Measurements from ENCODE around the gene PISD.

The PISD gene

GRCh38 chr22:31603574-31603973 is 58.4 kb downstream of the PISD start:
- H4K20me1 ChIP-seq (ENCODE audit: low read depth, low read length), result no peaks in the 10 kb centered on the region
- no peaks in the 10 kb centered on the region for H3K9me3 ChIP-seq (ENCODE audit: insufficient read depth, low read length)
- peaks cover 4% of the 10 kb centered on the region; the same call in 1 of the 2 replicates for H3K36me3 ChIP-seq (ENCODE audit: low read length)
- no peaks in the 10 kb centered on the region for H3K9me2 ChIP-seq (replicated peaks; ENCODE audit: insufficient read depth, low read length)
- no peak overlapping the region for H3K4me3 ChIP-seq (ENCODE audit: insufficient read depth, low read length, poor library complexity, severe bottlenecking)
- H3K79me2 ChIP-seq (ENCODE audit: insufficient read depth, low read length), result no peaks in the 10 kb centered on the region
- H3K27ac ChIP-seq (ENCODE audit: low read depth, low read length), result no peak overlapping the region
- no peak overlapping the region for H2AFZ ChIP-seq (ENCODE audit: low read depth, low read length, severe bottlenecking)
- TF ChIP-seq EZH2phosphoT487 (conservative IDR thresholded peaks at IDR 0.05; ENCODE audit: low read length) (no peak), CTCF (IDR thresholded peaks at IDR 0.05; ENCODE audit: insufficient read depth, low read length, poor library complexity, severe bottlenecking) (no peak)
- no peak overlapping the region for H3K9ac ChIP-seq (ENCODE audit: low read length)
- H3F3A ChIP-seq (ENCODE audit: insufficient read depth), result no peaks in the 10 kb centered on the region
- no peak overlapping the region for H3K4me2 ChIP-seq (ENCODE audit: low read depth, low read length, poor library complexity, severe bottlenecking)
- H3K27me3 ChIP-seq (ENCODE audit: low read length), result no peaks in the 10 kb centered on the region

GRCh38 chr22:31603081-31603525 is 58.9 kb downstream of the PISD start:
- Histone ChIP-seq H3K4me3 (ENCODE audit: insufficient read depth, low read length, poor library complexity, severe bottlenecking) (no peak overlapping the region), H3K36me3 (ENCODE audit: low read length) (peaks cover 4% of the 10 kb centered on the region; the same call in 1 of the 2 replicates), H3K9me2 (replicated peaks; ENCODE audit: insufficient read depth, low read length) (no peaks in the 10 kb centered on the region), H3K9ac (ENCODE audit: low read length) (no peak overlapping the region), H3F3A (ENCODE audit: insufficient read depth) (no peaks in the 10 kb centered on the region), H2AFZ (ENCODE audit: low read depth, low read length, severe bottlenecking) (no peak overlapping the region), H3K27ac (ENCODE audit: low read depth, low read length) (no peak overlapping the region), H3K27me3 (ENCODE audit: low read length) (no peaks in the 10 kb centered on the region), H3K4me2 (ENCODE audit: low read depth, low read length, poor library complexity, severe bottlenecking) (no peak overlapping the region), H4K20me1 (ENCODE audit: low read depth, low read length) (no peaks in the 10 kb centered on the region), H3K9me3 (ENCODE audit: insufficient read depth, low read length) (no peaks in the 10 kb centered on the region), H3K79me2 (ENCODE audit: insufficient read depth, low read length) (no peaks in the 10 kb centered on the region)
- TF ChIP-seq CTCF (IDR thresholded peaks at IDR 0.05; ENCODE audit: insufficient read depth, low read length, poor library complexity, severe bottlenecking) (no peak), EZH2phosphoT487 (conservative IDR thresholded peaks at IDR 0.05; ENCODE audit: low read length) (no peak)

GRCh38 chr22:31602259-31602952 is 59.6 kb downstream of the PISD start:
- TF ChIP-seq CTCF (IDR thresholded peaks at IDR 0.05; ENCODE audit: insufficient read depth, low read length, poor library complexity, severe bottlenecking) (no peak), EZH2phosphoT487 (conservative IDR thresholded peaks at IDR 0.05; ENCODE audit: low read length) (no peak)
- Histone ChIP-seq H3K9ac (ENCODE audit: low read length) (no peak overlapping the region), H3K27ac (ENCODE audit: low read depth, low read length) (no peak overlapping the region), H3K9me3 (ENCODE audit: insufficient read depth, low read length) (no peaks in the 10 kb centered on the region), H3K4me2 (ENCODE audit: low read depth, low read length, poor library complexity, severe bottlenecking) (no peak overlapping the region), H3K79me2 (ENCODE audit: insufficient read depth, low read length) (no peaks in the 10 kb centered on the region), H3K27me3 (ENCODE audit: low read length) (no peaks in the 10 kb centered on the region), H2AFZ (ENCODE audit: low read depth, low read length, severe bottlenecking) (no peak overlapping the region), H3K9me2 (replicated peaks; ENCODE audit: insufficient read depth, low read length) (no peaks in the 10 kb centered on the region), H3F3A (ENCODE audit: insufficient read depth) (no peaks in the 10 kb centered on the region), H4K20me1 (ENCODE audit: low read depth, low read length) (no peaks in the 10 kb centered on the region), H3K4me3 (ENCODE audit: insufficient read depth, low read length, poor library complexity, severe bottlenecking) (no peak overlapping the region), H3K36me3 (ENCODE audit: low read length) (peaks cover 4% of the 10 kb centered on the region; the same call in 1 of the 2 replicates)
